HPDE6-E6E7 (cell line): ENCODE measurements around the gene KRT35.
"Not testable (repeated sequence)": the region's sequence is repeated elsewhere in the genome, so short reads cannot be mapped to it uniquely, and the experiment has no call there.

Experiments used
- DNase-seq: peaks from one replicate; pipeline ENCODE4 v3.0.0; 2011; ENCODE audit warnings: missing footprints; ENCODE audit errors: extremely low spot score

KRT35 gene

DNA sequence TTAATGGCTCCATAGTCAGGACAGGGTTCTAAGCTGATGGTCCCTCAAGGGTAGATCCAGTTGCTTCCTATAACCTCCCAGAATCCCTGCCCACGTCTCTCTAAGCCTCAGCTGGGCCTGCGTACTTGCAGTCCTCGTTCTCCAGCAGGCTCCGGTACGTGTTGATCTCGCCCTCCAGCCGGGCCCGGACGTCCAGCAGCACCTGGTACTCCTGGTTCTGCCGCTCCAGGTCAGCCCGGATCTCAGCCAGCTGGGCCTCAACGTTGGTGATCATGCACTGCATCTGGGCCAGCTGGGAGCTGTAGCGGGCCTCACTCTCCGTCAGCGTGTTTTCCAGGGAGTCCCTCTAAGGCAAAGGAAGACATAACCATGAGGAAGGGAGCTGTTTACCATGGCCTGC is 18.2 kb downstream of the KRT35 start:
- DNase-seq, result no peak

DNA sequence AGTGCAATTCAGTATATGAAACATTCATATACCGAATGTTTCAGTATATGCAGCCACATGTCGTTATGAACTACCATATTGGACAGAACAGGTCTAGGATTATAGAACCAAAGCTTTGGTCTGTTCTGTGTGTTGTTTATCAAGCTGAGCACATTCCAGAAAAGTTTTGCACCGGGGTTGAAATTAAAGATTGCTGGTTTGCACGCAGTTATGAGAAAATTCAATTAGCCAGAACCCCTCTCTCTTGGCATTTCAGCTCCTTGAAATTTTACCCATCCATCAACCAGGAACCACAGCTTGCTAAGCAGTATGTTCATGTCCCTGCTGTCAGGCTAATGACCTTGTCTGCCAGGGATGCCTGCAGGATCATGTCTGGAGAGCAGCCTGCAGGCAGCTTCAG is 23.3 kb downstream of the KRT35 start:
- DNase-seq, result no peak

DNA sequence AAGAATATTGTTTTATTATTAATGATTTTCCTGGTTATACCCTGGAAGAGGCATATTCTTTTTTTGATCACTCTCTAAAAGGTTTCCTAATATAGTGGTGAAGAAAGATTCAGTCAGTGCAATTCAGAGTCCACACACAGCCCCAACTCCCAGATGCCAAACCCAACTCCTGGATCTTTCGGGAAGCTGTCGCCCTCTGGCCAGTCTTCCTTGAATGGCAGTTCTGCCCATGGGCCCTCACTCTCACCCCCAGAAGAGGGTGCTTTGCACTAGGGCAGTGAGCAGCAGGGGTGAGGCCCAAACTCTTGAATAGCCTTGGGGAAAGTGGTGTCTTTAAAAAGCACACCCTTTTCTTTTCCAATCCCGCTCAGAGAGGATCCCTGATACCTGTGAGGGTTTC is 24.7 kb downstream of the KRT35 start:
- DNase-seq, result no peak

- DNase-seq, result no peak
Observed at GRCh38 chr17:41455236-41455635, 25.7 kb downstream of the KRT35 start.

GRCh38 chr17:41453066-41453465 is 27.9 kb downstream of the KRT35 start:
- DNase-seq, result no peak

GRCh38 chr17:41452281-41452680 is 28.7 kb downstream of the KRT35 start:
- DNase-seq, result no peak

DNA sequence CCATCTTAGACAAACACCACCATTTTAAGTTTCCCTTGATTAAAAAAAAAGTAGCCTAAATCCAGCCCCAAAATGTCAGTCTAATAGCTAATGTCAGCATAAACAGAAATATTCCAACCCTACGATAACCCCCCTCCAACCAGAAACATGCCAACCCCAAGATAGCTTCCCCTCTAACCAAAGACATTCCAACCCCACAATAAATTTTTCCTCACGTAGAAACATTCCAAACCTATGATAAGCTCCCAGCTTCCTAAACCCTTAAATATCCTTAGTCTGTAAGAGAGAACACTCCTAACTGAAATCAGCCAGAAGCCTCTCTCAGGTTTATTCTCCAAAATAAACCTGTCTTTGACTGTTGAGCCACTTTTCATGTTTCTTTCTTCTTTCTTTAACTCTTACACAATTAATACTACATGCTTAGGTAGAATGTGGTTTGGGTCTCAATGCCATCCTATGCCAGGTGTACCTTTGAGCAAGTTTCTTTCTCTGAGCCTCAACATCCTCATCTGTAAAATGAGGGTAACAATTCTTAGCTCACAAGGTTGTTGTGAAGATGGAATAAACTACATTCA is 29.7 kb downstream of the KRT35 start:
- no peak for DNase-seq

DNA sequence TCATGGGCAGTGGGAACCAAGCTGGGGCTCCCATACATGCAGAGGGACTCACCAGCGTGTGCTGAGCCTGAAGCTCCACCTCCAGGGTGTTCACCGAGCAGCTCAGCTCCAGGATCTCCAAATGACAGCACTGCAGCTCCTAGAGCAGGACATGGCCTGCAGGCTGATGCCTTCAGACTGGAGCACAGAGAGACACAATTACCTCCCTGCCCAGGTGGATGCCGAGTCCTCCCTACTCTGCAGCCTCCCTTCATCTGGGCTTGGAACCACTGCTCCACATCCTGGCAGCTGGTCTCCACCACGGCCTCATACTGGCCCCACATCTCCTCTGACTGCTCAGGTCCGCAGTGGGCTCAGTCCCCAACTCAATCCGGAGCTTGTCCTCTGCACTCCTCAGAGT is 31.9 kb downstream of the KRT35 start:
- DNase-seq, result no peak

DNA sequence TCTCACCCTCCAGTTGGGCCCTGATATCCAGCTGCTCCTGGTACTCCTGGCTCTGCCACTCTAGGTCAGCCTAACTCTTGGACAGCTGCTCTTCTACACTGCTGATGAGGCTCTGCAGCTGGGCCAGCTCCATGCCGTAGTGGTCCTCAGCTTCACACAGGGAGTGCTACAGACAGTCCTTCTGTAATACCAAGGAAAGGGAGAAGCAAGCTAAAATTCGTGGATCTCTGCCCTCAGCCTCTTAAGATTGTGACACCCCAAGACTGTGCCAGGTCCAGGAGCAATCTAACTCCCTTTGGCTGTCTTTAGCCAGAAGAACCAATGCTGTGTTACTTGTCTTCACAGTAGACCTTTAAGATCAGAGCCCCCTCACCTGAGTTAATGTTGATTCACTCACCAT is 32.4 kb downstream of the KRT35 start:
- DNase-seq, result no peak

- no peak for DNase-seq
Observed at GRCh38 chr17:41446806-41447205, 34.1 kb downstream of the KRT35 start.

- DNase-seq, result no peak
Observed at GRCh38 chr17:41444640-41445039, 36.3 kb downstream of the KRT35 start.

GRCh38 chr17:41444186-41444585 is 36.8 kb downstream of the KRT35 start:
- no peak for DNase-seq

DNA sequence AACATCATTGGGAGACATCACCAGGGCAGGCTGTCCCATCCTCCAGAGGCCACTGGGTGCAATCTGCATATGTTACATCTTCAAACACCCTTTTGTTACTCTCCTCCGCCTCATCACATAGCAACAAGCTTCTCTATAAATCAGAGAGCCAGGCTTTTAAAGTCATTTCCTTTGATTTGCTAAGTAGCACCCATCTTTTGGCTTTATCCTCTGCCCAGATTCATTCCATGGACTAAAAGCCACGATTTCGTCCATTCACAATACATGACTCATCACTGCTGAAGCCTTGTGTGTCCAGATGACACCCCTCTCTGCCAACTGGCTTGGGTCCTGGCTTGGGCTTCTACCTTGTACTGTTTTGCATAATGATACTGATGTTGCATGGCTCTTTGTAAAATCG is 38.2 kb downstream of the KRT35 start:
- no peak for DNase-seq

DNA sequence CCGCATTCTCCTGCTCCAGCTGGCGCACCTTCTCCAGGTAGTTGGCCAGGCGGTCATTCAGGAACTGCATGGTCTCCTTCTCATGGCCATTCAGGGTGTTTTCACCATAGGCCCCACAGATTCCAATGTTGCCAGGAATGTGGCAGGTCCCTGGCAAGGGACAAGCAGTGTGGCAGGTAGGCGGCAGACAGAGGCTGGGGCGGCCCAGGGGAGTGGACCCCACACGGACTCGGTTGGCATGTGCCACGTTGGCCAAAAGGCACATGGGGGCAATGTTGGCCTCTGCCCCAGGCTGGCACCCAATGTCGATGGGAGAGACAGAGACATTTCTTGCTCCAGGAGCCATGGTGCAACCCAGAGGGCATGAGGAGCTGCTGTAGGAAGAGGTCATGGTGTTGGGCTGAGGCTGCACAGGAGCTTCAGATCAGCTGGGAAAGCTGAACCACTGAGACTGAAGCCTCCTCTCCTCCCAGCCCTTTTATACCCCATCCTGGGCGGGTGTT is 40.4 kb downstream of the KRT35 start, which contains the start of gene KRT38:
Gene KRT38, minus strand, starts transcription at position 453 of the 503 bp plus-strand sequence. Its CDS starts 62 bp downstream, at position 391.
- no peak for DNase-seq

DNA sequence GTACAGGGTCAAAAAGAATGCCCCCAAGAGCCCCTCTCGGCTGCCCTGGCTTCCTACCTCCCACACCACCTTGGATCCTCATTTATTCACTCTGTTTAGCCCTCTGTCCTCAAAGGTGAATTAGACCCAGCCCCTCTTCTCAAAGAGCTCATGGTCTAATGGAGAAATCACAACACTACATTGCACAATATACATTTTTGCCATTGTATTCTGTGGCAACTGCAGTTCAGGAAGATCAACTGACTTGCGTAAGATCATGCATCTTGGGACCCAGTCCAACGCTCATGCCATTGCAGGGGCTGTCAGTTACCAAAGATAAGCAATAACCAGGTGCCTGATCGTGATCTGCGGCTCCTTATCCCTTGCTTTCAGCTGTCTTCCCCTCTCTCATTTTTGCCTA is 41.6 kb downstream of the KRT35 start:
- DNase-seq, result no peak

GRCh38 chr17:41437769-41438168 is 43.2 kb downstream of the KRT35 start:
- no peak for DNase-seq

- no peak for DNase-seq
Observed at GRCh38 chr17:41437254-41437653, 43.7 kb downstream of the KRT35 start.

DNA sequence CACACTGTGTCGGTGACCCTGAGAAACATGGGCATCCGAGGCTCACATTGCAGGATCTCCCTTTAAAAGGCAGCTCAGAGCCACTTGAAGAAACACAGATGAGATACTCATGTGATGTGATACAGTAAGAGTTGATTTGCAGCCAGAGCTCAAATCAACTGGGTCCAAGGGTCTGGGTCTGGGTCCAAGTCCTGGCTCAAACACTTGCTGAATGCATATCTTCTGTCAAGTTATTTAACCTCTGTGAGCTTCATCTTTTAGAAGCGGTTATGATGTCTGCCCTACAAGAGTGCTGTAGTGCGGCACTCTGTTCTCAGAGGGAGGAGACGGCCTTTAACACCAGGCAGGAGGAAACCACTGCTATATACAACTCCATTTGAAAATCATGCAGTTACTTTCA is 46.5 kb downstream of the KRT35 start:
- no peak for DNase-seq

DNA sequence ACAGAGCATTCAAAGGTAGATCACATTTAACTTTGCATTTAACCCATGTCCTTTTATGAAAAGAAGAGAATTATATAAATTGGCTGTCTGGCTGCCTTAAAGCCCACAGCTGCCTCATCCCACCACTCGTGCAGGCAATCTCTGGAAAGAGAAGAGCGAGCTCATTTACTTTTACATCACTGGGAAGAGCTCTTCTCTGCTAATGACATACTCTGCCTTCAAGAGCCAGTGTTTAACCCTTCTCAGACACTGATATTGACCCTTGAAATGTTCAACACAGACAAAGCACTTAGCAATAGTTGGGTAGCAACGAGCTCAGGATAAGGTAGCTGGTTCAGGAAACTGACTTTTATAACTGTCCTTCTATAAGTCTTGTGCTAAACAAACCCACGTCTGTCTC is 46.9 kb downstream of the KRT35 start:
- no peak for DNase-seq

DNA sequence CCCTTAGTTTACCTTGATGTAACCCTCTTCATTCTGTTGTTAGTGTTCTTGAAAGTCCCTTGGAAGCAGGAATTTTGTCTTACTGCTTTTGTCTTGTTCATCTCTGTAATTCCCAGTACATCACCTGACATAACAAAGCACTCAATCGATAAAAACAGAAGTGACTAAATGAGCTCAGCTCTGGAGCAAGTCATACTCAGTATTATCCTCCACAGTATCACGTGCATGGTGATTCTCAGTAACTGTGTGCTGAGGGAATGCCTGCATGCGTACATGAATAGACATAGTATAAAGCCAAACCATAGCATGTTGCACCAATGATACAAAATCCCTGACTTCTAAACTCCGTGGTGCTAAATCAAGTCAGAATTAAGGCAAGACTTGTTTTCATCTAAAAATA is 47.4 kb downstream of the KRT35 start:
- no peak for DNase-seq

DNA sequence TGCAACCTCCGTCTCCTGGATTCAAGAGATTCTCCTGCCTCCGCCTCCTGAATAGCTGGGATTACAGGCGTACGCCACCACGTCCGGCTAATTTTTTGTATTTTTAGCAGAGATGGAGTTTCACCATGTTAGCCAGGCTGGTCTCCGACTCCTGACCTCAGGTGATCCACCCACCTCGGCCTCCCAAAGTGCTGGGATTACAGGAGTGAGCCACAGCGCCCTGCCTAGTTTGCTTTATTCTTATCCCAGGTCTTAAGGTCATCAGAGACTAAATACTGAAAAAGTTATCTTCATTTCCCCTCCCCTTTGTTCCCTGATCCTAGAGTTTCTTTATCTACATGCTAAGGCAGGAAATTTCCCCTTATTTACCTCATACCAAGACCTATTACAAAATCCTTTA is 50.6 kb downstream of the KRT35 start:
- DNase-seq, result not testable (repeated sequence)

GRCh38 chr17:41429667-41430066 is 51.3 kb downstream of the KRT35 start:
- no peak for DNase-seq

- no peak for DNase-seq
Observed at GRCh38 chr17:41428591-41429291, 52.2 kb downstream of the KRT35 start.
